Stimulated activated CD8-positive, alpha-beta memory T cell treated with anti-CD3 and anti-CD28 coated beads, Interleukin-12 subunit alpha, Interleukin-12 subunit beta, amount 100 ng/mL, for 24 hours (primary cell): ENCODE results near the gene TBC1D16.

Experiments used
- DNase-seq: peaks from one replicate; pipeline ENCODE4 v3.0.0-alpha.2; 2020; ENCODE audit errors: extremely low read depth

TBC1D16 gene

DNA sequence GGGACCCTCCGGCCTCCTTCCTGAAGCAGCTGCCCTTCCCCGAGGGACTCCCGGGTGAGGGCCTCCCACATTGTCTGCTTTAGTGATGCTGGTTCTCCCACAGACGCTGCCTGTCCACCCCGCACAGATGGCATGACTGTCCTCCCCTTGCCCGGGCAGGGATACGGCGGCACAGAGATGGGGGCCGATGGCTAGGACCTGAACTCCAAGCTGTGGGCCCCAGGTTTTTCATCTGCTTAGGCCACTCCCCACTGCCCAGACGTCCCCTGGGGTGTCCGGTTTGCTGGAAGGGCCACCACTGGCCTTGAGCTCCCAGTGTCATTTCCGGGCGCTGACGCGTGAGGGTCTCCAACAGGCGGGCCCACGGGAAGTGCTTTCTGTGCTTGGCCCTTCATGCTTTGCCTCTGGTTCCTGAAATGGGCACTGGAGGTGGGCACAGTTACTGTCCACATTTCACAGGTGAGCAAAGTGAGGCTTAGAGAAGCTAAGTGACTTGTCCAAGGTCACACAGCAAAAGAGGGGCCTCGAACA, 109.0 kb downstream of the TBC1D16 start:
- no peak for DNase-seq

DNA sequence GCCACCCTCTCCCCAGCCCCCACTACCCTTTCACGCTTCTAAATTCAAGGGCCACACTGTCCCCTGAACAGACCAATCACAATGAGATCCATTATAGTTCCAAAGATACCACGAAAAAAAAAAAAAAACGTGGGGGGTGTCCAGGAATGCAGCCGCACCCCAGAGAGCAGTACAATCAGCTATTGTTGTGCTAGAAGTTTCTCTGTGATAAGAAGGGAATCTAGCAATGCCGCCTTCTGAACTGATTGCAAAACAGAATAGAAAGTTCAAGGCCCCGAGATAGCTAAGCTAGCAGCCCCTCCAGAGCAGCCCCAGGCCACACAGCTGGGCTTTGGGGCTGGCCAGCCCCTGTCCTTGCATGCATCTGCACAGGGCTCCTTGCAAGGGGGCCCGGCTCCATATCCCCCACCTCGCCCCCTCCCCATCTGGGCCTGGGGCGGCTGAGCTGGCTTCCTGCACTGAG, 109.5 kb downstream of the TBC1D16 start:
- DNase-seq, result no peak

DNA sequence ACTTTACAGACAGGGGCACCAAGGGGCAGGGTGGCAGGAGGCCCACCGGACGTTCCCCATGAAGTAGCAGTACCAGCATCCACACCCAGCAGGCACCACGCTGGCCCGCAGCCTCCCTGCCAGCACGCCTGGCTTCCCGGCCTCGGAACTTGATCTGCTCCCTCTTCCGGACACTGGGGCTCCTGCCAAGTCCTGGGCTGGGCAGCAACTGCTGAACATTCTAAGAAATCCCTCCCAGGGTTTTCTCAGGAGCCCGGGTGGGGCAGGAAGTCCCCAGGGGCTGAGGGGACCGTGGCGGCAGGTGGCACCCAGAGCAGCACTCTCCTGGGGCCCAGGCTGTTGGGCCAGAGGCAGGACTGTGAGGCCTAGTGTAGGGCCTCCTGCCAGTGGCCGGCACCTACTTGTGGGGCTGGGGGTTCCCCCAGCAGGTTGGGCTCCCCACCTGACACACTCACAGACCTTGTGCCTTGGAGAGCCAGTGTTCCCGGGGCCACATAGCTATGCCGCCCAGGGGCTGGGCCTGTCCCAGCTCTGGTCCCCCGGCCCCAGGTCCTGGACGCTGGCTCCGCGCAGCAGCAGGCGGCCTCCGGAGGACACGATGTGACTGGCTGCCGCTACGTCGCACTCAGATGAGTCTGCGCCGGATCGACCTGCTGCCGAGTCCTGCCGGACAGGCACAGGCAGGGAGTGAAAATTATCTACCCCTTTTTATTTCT, 110.3 kb downstream of the TBC1D16 start:
- no peak for DNase-seq

DNA sequence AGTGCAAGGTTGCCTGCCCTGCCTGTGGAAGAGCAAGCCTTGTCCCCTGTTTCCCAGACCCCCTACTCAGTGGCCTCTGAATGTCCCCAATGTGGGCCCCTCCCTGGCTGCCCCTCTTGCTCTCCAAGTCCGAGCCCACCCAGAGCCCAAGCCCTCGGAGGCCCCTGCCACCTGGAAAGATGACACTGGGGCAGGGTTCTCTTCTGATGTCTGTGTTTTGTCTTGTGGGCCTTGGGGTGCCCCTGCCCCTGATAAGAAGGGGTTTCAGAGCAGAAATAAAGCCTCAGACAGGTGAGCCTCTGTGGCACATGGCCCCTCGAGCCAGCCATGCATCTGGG, 111.1 kb downstream of the TBC1D16 start:
- no peak for DNase-seq

DNA sequence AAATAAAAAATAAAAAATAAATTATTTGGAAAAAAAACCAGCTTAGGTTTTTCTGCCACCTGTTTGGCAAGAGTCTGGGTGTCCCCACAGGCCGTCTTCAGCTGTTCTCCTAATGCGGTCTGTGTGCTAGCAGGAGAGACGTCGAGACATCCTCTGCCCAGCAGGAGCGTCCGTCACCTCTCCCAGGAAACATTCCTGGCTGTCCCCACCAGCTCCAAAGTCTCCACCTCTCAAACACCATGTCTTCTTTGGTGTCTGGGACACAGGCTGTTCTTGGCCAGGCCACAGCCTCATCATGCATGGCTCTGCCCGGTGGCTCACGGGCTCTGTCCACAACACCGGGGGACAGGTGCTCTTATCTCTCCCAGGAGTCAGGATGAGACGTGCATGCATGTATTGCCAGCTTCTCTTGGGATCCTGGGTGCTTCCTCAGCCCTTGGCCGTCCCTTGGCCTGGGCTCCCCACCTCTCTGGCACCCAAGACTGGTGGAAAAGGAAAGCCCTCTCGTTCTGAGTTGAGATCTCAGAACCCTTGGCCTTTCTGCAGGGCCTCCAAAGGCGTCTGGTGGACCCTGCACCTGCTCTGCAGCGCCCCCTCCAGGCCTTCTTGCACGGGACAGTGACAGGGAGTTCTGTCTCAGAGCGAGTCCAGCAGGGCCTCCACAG, 111.6 kb downstream of the TBC1D16 start:
- no peak for DNase-seq

DNA sequence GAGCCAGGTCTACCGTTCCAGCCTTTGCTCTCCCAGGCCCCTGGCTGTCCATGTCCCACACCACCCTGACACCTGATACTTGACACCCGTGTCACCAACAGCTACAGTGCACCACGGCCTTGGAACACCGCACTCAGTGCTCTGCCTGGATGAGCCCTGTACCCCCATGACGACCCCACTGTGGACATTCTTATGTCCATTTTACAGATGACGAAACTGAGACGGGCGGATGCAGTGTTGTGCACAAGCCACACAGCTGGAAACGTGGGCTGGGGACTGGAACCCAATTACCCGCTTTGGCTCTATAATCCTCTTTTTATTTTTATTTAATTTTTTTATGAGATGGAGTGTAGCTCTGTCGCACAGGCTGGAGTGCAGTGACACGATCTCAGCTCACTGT, 112.9 kb downstream of the TBC1D16 start:
- no peak for DNase-seq

DNA sequence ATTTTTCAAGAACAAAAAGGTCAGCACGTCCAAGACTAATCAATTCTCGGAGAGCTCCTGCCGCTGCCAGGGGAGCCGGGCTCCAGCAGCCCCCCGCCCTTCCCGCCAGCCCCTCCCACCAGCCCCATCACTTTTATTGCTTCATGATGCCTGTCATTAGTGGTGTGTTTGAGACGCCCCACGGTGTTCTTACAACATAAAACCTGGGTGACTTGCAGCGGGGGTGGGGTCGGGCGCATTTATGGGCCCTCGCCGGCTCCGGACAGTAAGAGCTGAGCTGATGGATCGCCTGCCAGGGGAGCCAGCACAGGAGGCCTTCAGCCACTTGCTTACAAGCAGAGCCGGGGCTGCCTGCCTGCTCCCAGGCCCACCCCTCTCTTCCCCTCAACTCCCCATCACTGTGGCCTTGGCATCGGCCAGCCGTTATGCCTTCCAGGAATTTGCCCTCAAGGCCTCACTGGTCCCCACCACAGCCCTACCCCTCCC, 113.5 kb downstream of the TBC1D16 start:
- DNase-seq, result no peak

DNA sequence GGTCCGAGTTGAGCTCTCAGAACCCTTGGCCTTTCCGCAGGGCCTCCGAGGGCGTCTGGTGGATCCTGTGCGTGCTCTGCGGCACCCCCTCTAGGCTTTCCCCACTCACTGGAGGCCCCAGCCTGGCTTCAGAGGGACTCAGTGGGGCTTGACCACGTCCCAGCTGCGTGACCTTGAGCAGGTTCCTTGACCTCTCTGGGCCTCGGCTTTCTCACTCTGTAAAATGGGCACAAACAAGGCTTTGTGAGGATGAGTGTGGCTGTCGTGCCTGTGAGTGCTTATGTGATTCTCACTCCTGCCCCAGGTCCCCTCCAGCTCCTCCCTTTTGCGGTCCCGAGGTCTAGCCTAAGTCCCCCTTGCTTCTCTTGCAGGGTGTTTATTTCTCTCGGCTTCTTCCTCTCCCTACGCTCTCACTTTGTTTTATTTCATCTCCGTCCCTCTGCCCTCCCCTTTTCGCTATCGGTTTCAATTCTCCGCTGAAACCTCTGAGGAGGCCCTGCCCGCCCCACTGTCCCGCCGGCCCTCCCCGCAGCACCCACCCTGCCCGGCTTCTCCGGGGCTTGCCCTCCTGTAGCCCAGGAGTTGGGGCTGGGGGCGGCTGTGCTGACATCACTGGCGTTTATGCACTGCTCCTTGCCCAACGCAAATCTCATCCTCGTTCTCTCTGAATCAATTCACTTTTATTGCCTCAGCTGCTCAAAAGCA, 114.1 kb downstream of the TBC1D16 start:
- DNase-seq, result no peak

DNA sequence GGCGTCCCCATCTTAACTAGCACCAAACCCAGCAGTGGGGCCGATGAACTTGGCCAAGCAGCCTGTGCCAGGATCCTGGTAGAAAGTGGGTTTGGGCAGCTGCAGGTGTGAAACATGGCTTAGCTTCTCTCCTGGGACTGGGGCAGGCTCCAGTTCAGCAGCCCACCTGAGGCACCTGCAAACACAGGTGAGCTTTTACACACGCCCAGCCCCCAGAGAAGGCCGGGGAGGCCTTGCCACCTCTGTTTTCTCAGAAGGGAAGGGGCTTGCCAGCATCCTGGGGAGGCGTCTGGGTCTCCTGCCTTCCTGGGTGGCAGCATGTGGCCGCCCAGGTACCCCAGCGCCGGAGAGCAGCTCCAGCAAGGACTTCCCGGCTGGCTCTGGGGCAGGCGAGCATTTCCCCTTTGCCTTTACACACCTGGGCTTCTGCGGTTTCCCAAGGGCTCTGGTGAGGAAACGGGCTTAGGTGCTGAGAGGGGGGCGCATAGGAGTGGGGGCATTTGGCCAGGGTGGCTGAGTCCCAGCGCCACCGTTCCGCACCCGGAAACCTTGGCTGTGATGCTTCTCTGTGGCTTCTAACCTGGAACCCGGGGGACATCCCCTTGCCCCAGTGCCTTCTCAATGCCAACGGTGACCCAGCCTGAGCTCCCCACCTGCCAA, 114.8 kb downstream of the TBC1D16 start:
- no peak for DNase-seq

DNA sequence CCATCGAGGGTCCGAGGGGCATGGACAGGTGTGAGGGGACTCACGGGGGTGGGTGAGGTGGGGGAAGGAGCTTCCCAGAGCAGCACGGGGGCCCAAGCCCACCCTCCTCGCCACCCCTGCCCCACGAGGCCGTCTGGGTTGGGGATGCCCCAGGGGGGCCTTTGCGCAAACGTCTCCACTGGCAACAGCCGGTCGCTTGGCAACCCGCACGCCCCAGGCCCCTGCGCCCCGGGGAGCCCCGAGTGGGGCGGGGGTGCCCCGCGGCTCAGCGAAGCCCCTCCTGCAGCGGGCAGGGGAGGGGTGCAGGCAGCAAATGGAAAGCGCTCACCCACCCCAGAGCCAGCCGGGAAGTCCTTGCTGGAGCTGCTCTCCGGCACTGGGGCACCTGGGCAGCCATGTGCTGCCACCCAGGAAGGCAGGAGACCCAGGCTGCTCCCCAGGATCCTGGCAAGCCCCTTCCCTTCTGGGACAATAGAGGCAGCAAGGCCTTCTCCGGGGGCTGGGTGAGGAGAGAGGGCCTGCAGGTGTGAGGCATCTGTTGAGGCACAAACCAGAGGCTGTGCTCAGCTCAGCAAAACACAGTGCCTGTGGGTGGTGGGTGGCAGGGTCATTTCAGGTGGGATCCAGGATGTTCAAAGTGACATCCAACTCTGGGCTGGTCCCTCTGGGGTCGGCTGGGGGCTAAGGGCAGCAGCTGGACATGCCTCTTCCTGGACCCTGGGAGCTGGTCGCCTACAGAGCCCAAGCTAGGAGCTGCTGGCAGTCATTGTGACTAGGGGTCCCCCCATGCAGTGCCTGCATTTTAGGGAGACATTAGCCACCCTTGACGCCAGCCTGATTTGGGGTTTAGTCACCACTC, 115.6 kb downstream of the TBC1D16 start:
- no peak for DNase-seq

DNA sequence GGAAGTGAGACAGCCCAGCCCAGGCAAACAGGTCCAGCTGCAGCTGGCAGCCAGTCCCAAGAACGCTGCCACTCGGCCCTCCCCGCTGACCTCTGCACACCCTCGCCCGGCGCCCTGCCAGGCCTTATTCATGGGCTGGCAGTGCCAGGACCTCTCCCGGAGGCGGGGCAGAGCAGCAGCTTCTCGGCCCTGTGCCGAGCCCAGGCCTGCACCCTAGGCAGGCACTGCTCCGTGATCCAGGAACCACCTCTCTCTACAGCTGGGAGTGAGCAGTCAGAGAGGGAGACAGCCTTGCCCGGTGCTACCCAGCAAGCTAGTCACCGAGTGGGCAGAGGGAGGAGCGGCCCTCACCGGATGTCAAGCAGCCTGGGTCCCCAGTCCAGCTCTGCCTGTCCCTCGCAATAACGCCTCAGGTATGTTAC, 116.5 kb downstream of the TBC1D16 start:
- DNase-seq, result no peak

DNA sequence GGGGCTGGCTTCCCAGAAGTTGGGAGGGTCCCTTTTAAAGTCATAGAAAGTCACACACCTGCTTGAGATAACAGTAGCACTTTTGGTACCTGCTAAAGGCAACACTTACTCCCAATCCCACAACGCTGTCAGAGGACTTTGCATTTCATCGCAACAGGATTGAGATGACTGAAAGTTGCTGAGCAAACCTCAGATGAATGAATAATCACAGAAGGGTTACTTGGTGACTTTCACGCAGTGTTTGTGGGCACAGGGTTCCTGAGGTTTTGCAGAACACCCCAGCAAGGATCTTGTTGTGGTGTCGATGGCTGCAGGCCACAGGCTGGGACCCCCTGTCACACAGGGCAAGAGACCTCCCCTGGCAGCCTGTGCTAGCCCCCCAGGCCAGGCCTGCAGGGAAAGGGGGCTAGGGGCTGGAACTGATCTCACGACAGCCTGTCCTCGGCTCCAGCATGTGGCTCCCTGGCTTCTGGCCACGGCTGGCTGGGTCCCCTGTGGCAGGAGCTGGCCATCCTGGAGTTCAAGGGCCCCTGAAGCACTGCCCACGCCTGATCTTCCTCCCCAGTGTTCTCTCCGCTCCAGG, 117.0 kb downstream of the TBC1D16 start:
- DNase-seq, result no peak

DNA sequence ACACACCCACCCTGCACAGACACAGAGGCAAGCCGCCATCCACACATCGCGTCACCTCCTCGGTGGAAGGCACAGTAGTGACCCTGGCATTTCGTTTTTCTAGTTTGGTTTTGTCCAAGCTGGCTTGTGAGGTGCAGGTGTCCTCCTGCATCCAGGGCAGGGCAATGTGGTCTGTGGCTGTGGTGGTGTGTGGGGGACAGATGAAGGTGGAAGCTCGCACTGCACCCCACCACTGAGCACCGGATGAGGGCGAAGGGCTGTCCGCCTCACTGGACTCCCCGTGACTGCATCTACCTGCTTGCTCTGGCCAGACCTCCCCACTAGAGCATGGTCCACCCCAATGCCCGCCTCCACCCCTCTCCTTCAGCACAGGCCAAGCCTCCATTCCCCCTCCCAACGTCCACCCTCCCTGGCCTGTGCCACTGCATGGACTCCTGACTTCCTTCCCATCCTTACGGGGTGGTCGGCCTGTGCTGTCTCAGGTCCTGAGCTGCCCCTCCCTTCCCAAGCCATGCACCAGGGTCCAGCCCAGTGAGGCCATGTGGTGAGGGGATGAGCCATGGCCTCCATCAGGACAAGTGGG, 117.7 kb downstream of the TBC1D16 start:
- DNase-seq, result no peak

DNA sequence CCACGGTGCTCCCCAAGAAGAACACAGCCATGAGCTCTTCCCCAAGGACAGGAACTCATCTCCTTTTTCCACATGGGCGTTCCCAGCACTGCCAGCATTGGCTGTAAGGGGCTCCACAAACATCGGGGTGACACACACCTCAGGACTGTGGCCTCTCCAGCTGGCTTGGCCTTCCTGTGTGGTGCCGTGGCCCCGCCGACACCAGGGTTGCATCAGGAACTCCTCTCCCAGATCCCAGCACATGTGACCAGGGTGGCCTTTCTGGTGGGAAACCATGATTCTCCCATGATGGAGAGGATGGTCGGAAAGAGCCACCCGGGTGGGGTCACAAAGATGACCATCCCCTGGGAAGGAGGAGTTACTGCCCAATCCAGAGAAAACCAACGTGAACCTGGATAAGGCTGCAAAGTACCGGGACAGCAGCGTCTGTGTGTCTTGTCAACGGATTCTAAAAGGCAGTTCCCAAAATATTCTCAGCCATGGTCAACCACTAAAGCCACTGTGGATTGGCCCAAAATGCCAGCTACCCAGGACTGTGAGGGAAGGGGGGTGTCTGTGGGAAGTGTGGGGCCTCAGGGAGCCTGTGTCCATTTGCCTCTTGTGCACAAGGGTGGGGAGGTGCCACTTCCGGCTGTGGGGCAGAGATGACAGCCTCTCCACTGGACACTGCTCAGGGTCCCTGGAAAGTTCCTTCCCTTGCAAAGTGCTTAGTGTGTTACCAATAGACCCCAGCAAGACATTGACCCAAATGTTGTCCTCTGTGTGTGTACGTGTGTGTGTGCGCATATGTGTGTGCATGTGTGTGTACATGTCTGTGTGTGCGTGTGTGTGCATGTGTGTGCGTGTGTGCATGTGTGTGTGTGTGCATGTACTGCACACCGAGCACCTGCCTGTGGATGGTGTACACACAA, 118.4 kb downstream of the TBC1D16 start:
- no peak for DNase-seq

DNA sequence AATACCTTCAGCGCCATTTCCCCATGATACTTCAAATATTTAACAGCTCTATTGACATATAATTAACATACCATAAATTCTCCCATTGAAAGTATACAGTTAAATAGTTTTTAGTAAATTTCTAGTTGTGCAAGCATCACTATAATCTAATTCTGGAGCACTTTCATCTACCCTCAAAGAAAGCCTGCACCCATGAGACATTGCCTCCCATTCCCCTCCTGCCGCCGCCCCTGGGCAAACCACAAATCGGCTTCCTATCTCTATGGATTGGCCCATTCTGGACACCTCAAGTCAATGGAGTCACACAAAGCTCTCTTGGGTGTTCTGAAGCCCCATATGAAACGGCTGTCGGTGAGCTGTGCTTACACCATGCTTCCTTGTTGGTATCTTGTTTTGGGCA, 119.2 kb downstream of the TBC1D16 start:
- DNase-seq, result no peak

DNA sequence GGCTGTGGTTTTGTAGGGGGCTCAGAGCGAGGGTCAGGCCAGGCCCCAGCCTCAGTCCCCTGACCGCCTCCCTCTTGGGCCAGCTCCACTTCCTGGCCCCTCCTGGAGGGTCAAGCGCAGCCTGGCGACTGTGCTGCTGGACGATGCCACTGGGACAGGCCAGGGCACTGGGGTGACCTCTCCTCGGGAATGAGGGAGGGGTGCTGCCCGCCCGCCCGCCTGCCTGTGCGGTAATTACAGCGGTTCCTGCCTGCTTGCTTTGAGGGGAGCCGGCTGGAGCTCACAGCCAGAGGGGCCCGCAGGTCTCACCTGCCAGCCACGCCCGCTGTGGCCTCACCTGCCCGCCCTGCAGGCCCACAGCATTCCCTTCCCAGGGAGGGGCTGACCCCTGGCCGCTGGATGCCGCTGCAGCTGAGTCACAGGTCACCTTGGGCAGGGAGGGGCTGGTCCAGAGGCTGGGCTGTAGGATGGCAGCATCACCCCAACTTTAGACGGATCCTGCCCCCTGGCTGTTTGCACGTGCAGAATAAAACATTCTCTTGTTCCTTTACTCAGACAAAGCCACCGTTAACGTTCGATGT, 119.7 kb downstream of the TBC1D16 start:
- no peak for DNase-seq

DNA sequence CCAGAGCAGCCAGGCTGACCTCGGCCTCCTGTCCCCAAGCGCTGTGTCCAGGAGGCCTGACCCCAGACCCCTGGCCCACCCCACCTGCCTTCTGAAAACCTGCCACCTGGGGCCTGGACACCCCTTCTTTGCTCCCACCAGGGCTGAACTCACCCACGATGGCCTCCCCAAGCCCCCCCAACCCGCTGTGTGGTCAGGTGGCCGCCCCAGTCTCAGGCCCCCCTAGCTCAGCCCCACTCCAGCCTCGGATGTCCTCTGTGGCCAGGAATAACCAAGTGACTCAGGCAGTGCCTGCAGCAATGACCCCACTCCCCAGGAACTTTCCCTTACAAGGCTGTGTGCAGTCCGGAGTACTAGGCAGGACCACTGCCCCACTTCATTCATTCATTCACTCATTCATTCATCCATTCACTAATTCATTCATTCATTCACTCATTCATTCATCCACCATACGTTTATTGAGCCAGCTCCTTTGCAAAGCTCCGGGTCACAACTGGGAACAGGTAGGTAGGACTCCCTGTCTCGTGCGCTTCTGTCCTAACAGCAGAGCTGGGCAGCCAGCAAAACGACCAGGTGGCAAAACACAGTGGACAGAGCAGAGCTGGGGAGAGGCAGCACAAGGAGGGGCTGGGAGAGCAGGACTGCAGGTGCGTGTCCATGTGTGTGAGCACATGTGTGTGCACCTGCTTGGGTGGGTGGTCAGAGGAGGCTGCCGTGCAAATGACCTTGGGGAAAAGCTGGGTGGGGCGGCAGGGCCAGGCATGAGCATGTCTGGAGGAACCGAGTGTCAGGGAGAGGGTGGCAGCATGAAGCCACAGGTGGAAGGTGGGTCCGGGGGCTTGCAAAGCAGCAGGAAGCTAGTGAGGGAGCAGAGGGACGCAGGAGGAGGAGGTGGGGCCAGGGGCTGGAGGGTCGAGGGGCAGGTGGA, 120.6 kb downstream of the TBC1D16 start:
- no peak for DNase-seq
